RKO (cell line): ENCODE measurements around the gene EPHA8.

Source experiments
- DNase-seq: peaks from one replicate; pipeline ENCODE4 v3.0.0-alpha.2; 2016; ENCODE audit warnings: low spot score

The EPHA8 gene

GRCh38 chr1:22536506-22536905 lies 26.8 kb upstream of the EPHA8 start:
- DNase-seq, result no peak

DNA sequence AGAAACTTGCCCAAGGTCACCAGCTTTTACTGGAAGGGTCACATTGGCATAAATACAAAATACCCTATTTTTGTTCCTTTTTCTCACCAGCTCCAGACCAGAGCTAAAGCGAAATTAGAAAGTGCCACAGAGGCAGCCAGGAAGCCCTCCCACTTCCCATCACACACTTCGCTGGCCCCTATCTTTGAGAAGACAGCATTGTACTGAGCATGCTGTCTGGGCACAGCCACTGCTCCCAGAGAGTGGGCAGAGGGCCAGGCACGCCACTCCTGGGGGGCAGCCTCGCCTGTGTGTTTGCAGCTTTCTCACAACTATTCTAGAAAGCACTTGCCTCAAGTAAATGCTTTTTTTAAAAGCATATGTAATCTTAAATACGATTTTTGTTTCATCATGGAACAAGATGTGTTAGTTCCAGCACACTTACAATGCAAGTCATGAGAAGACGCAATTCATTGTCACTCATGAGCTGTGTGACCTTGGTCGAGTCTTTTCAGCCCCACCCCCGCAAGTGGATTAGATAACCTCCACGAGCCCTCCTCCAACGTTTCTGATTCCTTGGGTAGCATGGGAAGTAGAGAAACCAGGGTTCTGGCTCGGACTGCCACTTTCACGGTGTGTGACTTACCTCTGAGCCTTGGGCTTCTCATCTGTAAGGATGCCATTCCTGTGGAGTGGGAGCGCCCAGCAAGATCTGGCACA lies 25.7 kb upstream of the EPHA8 start:
- DNase-seq, result no peak

DNA sequence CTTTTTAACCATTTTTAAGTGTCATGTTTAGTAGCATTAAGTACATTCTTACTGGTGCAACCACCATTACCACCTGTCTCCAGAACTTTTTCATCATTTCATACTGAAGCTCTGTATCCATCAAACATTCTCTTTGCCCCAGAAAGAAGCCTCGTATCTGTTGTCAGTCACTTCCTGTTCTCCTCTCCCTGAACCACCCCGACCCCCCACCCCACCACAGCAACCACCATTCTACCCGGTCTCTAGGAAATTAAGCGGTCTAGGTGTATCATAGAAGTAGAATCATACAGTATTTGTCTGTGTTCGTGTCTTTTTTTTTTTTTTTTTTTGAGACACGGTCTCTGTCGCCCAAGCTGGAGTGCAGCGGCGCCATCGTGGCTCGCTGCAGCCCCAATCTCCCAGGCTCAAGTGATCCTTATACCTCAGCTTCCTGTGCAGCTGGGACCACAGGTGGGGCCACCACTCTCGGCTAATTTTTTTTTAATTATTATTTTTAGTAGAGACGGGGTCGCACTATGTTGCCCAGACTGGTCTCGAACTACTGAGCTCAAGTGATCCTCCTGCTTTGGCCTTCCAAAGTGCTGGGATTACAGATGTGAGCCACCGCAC lies 23.7 kb upstream of the EPHA8 start:
- no peak for DNase-seq

- no peak for DNase-seq
Measured at GRCh38 chr1:22540337-22540736, 23.0 kb upstream of the EPHA8 start.

DNA sequence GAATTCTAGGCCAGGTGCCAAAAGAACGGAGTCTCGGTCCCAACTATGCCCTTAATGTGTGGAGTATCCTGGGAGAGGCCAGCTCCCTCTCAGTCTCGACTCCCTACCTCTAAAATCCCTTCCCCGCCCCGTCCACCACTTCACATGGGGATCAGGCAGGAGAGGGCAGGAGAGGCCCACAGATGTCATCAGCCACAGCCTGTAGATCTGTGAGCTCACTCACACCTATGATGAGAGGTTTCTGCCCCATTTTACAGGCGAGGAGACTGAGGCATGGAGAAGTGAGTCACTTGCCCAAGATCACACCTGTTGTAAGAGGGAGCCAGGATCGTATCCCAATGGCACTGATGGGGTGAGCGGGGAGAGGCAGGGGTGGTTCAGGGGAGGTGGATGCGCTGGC lies 20.4 kb upstream of the EPHA8 start:
- DNase-seq, result no peak

- DNase-seq, result no peak
Measured at GRCh38 chr1:22543679-22544078, 19.6 kb upstream of the EPHA8 start.

GRCh38 chr1:22544606-22545005 lies 18.7 kb upstream of the EPHA8 start:
- DNase-seq, result no peak

DNA sequence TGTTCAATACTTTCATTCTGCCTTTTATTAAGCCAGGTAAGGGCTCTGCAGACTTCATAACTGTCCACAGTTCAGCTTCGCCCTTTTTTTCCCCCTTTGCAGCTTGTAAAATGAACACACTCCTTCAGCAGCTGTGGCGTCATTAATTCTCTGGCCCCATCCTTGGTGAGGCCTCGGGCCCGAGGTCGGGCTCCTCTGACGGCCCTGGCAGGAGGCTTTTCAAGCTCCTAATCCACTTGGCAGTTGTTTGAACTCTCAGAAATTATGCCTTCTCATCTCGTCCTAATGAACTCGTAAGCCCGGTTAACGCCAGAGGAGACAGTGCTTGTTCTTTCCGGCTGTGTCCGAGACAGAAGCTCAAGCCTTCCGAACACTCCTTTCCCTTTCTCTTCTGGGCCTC lies 18.1 kb upstream of the EPHA8 start:
- DNase-seq, result no peak

DNA sequence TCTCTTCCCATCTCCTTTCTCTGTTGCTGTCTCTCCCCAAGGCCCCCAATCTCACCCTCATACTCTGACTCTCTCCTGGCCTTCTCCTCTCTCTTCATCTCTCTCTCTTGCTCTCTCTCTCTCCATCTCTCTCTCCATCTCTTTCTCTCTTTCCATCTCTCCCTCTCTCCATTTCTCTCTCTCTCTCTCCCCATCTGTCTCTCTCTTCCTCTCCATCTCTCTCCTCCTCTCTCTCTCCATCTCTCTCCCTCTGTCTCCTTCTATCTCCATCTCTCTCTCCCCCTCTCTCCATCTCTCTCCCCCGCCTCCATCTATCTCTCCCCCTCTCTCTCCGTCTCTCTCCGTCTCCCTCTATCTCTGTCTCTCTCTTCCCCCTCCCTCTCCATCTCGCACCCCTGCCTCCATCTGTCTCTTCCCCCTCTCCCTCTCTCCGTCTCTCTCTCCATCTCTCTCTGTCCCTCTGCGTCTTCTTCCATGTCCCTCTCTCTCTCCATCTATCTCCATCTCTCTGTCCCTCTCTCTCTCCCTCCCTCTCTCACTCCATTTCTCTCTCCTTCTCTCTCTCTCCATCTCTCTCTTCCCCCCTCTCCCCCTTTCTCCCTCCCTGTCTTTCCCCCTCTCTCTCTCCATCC lies 16.0 kb upstream of the EPHA8 start:
- DNase-seq, result no peak

- DNase-seq, result no peak
Measured at GRCh38 chr1:22547818-22548462, 15.3 kb upstream of the EPHA8 start.

- no peak for DNase-seq
Measured at GRCh38 chr1:22550021-22550420, 13.3 kb upstream of the EPHA8 start.

DNA sequence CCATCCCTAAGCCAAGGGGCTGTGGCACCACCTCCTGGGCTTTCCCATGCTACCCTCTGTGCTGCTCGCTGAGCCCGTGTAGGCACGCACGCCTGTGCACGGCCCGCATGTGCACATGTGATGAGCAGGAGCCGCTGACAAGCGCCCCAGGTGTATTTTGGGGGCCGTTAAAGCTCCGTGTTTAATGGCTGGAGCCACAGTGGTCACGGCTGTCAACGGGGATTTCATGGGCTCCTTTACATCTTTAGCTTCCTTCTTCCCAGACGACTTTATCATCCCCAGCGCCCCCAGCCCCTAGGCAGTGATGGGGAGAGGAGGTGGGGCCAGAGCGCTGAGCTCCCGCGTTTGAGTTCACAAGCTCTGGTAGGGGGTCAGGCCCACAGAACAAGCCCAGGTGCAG lies 11.7 kb upstream of the EPHA8 start:
- no peak for DNase-seq

- DNase-seq, result no peak
Measured at GRCh38 chr1:22552021-22552420, 11.3 kb upstream of the EPHA8 start.

DNA sequence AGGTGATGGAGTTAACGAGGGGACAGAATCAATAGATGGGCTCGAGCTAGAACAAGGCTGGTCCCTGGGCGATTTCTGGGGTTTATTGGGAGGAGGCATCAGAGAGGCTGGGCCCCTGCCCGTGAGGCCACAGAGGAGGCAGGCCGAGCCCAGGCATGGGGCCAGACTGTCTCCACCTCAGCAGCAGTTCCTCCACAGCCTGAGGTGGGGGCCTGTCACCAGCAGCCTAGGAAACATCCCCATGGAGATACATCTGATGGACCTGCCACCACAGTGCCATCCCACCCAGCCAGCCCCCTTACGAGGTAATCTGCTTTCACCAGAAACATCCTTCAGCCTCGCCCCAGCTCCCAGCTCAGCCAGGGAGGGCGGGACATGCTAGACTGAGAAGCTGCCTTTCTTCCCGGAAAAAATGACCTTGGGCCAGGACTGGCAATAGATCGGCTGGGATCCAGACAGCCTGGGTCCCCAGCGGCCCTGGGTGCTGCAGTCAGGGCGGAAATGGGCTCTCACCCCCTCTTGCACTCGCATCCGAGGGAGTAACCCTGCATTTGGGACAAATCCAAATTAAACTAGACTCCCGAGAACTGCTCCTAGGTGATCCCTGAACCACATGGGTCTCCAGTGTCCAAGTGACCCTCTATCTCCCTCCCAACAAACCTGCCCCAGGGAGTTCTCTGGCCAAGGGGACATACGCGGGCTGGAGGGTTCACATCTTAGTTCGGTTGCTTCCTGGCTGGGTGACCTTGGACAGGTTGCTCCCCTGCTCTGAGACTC lies 10.0 kb upstream of the EPHA8 start:
- no peak for DNase-seq

GRCh38 chr1:22553991-22554522 lies 9.2 kb upstream of the EPHA8 start:
- DNase-seq, result no peak

DNA sequence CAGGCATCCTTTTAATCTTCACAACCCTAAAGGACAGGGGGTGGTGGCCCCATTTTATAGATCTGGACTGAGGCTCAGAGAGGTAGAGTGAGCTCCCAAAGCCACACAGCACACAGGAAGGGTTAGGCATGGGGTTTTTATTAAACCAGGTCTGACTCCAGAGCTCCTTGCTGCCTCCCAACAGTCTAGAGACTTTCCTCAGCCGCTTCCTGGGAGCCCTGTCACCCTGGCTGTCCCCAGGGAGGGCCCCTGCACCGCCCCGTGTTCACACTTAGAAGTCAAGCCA lies 8.0 kb upstream of the EPHA8 start:
- DNase-seq, result no peak

DNA sequence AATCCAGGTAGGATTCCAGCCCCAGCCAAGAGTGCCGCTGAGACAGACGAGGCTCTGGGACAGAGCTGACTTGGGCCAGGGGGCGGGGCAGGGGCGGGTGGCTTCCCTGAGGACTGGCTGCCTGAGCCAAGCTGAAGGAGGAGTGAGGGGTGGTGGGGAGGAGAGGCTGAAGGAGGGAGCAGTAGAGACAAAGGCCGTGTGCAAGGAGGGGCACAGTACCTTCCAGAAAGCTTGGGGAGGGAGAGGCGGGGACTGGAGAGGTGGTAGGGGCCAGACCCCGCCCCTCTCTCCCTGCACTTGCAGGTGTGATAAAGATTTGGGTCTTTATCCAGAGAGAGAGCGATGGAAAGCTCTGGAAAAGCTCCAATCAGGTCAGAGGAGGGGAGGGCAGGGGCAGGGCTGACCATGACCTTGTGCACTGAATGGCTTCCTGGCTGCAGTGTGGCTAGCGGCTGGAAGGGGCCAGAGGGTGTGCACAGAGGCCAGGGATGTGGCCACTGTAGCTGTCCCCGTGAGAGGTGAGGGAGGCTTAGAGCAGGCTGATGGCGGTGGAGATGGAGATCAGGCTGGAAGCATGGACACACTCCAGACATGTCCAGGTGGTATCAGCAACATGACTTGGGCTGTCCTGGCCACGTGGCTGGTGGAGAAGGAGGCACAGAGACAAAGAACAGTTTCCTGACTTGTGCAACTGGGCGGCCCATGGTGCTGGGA lies 6.7 kb upstream of the EPHA8 start:
- DNase-seq, result no peak

- no peak for DNase-seq
Measured at GRCh38 chr1:22557341-22557950, 5.8 kb upstream of the EPHA8 start.

GRCh38 chr1:22563671-22564602 lies 648 bp downstream of the EPHA8 start:
- DNase-seq, result no peak

GRCh38 chr1:22566161-22566560 lies 2.9 kb downstream of the EPHA8 start:
- DNase-seq, result no peak
